Astrocyte of the cerebellum (primary cell): ENCODE measurements around the gene BCAM.

Source experiments
- DNase-seq: peaks from one replicate; pipeline ENCODE4 v3.0.0-alpha.2; 2011; ENCODE audit warnings: low read depth
- H3K4me3 ChIP-seq: 2 replicates; pipeline ENCODE4 v1.5.1; 2011; ENCODE audit warnings: mild to moderate bottlenecking, low read depth, low read length, moderate library complexity
- in situ Hi-C: cut with HindIII; loops from 2 replicates; pipeline ENCODE4 v1.10.0; 2017; ENCODE audit warnings: low sequenced_read_pairs
- TF ChIP-seq, protein P1 (sequence below): IDR thresholded peaks from 2 replicates; pipeline ENCODE4 v1.5.1; 2012; ENCODE audit warnings: low read length, low read depth, moderate library complexity, mild to moderate bottlenecking; ENCODE audit errors: missing control alignments

The BCAM gene

GRCh38 chr19:44800461-44800860 lies 8.4 kb upstream of the BCAM start:
- TF ChIP-seq, protein P1, sequence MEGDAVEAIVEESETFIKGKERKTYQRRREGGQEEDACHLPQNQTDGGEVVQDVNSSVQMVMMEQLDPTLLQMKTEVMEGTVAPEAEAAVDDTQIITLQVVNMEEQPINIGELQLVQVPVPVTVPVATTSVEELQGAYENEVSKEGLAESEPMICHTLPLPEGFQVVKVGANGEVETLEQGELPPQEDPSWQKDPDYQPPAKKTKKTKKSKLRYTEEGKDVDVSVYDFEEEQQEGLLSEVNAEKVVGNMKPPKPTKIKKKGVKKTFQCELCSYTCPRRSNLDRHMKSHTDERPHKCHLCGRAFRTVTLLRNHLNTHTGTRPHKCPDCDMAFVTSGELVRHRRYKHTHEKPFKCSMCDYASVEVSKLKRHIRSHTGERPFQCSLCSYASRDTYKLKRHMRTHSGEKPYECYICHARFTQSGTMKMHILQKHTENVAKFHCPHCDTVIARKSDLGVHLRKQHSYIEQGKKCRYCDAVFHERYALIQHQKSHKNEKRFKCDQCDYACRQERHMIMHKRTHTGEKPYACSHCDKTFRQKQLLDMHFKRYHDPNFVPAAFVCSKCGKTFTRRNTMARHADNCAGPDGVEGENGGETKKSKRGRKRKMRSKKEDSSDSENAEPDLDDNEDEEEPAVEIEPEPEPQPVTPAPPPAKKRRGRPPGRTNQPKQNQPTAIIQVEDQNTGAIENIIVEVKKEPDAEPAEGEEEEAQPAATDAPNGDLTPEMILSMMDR, result peak; percentile 93
- DNase-seq, result peak; percentile 44
- no peak overlapping the region for H3K4me3 ChIP-seq
- in situ Hi-C loops, result no loop called here

DNA sequence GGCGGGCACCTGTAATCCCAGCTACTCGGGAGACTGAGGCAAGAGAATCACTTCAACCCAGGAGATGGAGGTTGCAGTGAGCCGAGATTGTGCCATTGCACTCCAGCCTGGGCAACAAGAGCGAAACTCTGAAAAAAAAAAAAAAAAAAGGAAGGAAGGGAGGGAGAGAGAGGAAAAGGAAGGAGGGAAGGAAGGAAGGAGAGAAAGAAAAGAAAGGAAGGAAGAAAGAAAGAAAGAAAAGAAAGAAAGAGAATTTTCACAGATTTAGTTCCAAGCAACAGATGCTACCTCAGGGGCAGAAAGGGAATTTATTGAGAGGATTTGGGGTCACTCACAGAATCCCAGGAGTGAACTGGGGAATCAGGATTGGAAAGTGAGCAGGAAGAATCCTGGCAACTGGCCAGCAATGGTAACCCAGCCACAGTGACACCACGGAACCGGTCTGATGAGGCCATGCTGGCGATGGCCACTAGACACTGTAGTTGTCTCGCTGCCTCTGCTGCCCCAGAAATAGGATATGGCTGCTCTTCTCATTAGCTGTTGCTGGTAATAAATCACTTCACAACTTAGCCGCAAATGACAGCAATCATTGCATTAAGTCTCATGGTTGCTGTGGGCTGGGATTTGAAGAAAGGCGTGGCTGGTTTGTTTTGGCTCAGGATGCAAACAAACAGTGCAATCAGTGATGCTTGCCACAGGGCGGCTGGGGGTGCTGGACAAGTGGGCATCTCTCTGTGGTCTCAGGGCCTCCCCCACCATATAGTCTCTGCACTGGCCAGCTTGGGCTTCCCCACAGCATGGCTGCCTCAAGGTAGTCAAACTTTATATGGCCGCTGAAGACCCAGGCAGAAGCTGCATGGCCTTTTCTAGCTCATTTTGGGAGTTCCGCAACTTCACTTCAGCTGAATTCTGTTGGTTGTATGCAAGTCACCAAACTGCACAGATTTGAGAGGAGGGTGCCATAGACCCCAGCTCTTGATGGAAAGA lies 5.2 kb upstream of the BCAM start:
- TF ChIP-seq, protein P1, result no peak
- in situ Hi-C loops, result no loop called here
- no peak for DNase-seq
- no peak overlapping the region for H3K4me3 ChIP-seq

GRCh38 chr19:44806291-44806690 lies 2.6 kb upstream of the BCAM start:
- DNase-seq, result no peak
- in situ Hi-C loops, result no loop called here
- TF ChIP-seq, protein P1, result no peak
- no peak overlapping the region for H3K4me3 ChIP-seq

DNA sequence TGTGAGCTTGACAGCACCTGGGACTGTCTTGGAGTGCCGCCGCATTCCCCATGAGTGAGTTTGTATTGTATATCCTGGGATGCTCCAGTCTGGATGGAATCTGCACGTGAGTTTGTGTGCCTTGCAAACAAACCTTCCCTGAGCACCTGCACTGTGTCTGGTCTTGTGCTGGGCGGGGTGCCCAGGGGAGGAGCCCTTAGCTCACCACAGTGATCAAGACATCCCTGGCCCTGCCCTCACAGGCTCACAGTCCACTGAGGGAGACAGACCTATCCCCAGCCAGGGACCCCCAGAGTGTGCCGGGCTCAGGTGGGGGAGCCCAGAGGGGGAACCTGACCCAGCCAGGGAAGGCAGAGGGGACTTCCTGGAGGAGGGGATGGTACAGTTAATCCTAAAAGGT lies 1.7 kb upstream of the BCAM start:
- in situ Hi-C loops, result no loop called here
- DNase-seq, result no peak
- no peak overlapping the region for H3K4me3 ChIP-seq
- TF ChIP-seq, protein P1, result no peak

GRCh38 chr19:44807652-44808462 lies 1.0 kb upstream of the BCAM start:
- in situ Hi-C loops, result no loop called here
- TF ChIP-seq, protein P1, result peak; percentile 61
- no peak overlapping the region for H3K4me3 ChIP-seq
- no peak for DNase-seq

DNA sequence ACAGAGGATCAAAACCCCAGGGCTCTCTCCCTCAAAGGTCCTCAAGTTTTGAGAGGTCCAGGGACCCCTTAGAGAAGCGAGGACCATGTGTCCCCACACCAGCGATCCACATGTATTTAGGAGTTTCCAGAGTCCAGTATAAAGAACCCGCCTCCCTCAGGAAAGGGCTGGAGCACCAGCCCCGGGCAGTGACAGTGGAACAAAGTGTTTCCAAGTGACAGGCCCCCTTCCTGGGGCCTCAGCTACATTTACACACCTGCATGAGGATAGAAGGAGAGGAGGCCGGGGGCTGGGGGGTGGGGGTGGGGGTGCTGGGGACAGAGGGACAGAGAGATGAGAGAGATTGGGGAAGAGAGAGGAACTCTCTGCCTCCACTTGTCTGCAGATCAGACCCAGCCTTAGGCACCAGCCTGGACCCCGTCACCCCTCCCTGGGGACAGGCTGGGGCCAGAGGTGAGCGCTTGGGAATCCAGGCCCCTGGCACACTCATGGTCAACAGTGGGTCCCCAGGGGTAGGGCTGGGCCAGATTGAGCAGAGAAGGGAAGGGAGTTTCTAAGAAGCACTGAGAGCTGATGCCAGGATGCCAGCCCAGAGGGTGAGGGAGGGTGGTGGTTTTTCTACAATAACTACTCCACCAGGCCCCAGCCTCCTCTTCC lies 802 bp downstream of the BCAM start:
- DNase-seq, result no peak
- TF ChIP-seq, protein P1, result no peak
- in situ Hi-C loops, result no loop called here
- peak overlapping the region; percentile 60 for H3K4me3 ChIP-seq
